Measurements from ENCODE around the gene TAS2R42.

DNA sequence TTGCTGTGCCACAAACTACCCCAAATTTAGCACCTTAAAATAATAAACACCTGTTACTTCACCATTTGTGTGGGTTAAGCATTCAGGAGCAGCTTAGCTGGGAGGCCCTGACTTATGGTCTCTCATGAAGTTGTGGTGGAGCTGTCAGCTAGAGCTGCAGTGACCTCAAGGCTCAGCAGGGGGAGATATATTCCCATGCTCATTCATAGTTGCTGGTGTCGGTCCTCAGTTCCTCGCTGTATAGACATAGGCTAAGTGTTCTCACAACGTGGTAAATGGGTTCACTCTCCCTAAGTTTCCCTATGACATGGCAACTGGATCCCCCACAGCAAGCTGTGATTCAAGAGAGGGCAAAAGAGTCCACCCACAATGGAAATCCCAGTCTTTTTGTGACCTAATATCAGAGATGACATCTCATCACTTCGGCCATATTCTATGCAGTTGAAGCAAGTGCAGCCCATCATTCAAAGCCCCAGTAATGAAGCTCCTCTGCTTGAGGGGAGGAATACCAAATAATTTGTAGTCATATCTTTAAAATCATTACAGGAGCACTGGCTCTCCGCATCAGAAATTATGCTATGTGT, 41.7 kb upstream of the TAS2R42 start:
- TF ChIP-seq POLR2A (IDR thresholded peaks at IDR 0.05; ENCODE audit: insufficient read depth in 1 of 2, low read depth in 2 of 2, low read length in 2 of 2) (no peak), ZNF20 (CRISPR knock-in tag; IDR thresholded peaks at IDR 0.05) (no peak), ZFP1 (CRISPR knock-in tag; IDR thresholded peaks at IDR 0.05) (no peak), RNF2 (conservative IDR thresholded peaks at IDR 0.05; ENCODE audit: low read depth) (no peak), AGO2 (optimal IDR thresholded peaks at IDR 0.05; ENCODE audit: low read depth, low read length) (no peak), HOMEZ (CRISPR knock-in tag; IDR thresholded peaks at IDR 0.05; ENCODE audit: low read depth) (no peak), RAD21 (CRISPR knock-in tag; IDR thresholded peaks at IDR 0.05) (peak; percentile 67), EZH2 (conservative IDR thresholded peaks at IDR 0.05; ENCODE audit: low read depth, low read length) (no peak), MAZ (IDR thresholded peaks at IDR 0.05; ENCODE audit: borderline replicate concordance, low read depth, low read length) (no peak), MAZ (CRISPR knock-in tag; IDR thresholded peaks at IDR 0.05; ENCODE audit: low read depth) (no peak), SOX13 (IDR thresholded peaks at IDR 0.05) (no peak), SOX13 (CRISPR knock-in tag; conservative IDR thresholded peaks at IDR 0.05 in 1 of 2, IDR thresholded peaks at IDR 0.05 in 1 of 2) (no peak)
- TF ChIP-seq, protein P1, sequence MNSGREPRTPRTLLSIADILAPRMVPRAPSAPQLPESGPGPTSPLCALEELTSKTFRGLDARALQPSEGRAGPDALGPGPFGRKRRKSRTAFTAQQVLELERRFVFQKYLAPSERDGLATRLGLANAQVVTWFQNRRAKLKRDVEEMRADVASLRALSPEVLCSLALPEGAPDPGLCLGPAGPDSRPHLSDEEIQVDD (CRISPR knock-in tag; IDR thresholded peaks at IDR 0.05; ENCODE audit: borderline replicate concordance), result no peak

Measured in HepG2 (cell line).